GM19463 (cell line): Measurements from ENCODE around the gene LRWD1.
A peak's percentile ranks its signal among the peaks of the same experiment; 100 is the strongest.
"Not testable (repeated sequence)": the region's sequence is repeated elsewhere in the genome, so short reads cannot be mapped to it uniquely, and the experiment has no call there.

ENCODE experiments used
- ATAC-seq: cut with Tn5 transposase; IDR thresholded peaks from one replicate; pipeline ENCODE4 v1.9.1; 2021; ENCODE audit warnings: mild to moderate bottlenecking, moderate library complexity; ENCODE audit not compliant: unreplicated experiment

The LRWD1 gene

DNA sequence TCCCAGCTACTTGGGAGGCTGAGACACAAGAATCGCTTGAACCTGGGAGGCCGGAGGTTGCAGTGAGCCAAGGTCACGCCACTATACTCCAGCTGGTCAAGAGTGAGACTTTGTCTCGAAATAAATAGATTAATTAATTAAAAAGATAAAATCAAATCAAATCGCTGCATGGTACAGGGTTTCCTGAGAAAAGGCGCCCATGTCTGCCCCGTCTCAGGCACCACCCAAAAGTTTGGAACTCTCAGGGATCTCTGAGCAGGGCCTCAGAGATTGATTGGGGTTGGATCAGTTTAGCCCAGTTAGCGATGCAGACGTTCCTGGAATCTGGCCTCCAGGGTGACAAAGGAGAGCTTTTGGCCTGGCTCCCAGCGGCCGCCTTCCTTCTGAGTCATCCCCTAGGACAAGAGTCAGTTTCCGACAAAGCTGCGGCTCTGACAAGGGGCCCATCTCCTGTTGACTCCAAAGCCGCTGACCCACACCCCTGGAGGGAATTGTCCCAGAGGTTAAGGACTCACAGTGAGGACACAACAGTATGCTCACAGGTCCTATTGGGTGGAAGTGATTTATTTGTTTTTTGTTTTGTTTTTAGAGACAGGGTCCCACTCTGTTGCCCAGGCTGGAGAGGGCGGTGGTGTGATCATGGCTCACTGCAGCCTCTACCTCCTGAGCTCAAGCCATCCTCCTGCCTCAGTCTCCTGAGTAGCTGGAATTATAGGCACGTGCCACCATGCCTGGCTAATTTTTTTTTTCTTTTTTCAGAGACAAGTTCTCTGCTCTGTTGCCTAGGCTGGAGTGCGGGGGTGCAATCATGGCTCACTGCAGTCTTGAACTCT lies 24.6 kb upstream of the LRWD1 start:
- no peak for ATAC-seq

DNA sequence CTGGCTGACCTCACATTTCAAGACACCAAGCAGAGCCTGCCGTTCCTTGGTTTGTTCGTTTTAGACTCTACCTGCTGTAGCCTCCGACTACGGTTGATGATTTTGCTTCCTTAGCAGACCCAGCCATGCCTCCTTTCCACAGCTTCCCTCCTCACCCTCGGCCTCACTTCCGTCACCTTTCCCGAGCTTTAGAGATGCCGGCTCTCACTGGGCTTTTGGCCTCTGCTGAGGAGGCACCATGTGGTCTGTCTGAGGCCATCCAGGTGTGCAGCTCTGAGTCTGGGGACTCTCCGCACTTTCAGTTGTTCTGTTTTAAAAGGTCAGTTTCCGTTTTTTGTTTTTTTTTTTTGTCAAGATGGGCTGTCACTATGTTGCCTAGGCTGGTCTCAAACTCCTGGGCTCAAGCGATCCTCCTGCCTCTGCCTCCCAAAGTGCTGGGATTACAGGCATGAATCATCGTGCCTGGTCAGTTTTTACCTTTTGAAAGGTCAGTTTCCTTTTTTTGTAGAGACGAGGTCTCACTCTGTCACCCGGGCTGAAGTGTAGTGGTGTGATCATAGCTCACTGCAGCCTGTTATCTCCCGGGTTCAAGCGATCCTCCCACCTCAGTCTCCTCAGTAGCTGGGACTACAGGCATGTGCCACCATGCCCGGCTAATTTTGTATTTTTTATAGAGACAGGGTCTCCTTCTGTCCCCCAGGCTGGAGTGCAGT lies 19.7 kb upstream of the LRWD1 start:
- ATAC-seq = peak; percentile 43

DNA sequence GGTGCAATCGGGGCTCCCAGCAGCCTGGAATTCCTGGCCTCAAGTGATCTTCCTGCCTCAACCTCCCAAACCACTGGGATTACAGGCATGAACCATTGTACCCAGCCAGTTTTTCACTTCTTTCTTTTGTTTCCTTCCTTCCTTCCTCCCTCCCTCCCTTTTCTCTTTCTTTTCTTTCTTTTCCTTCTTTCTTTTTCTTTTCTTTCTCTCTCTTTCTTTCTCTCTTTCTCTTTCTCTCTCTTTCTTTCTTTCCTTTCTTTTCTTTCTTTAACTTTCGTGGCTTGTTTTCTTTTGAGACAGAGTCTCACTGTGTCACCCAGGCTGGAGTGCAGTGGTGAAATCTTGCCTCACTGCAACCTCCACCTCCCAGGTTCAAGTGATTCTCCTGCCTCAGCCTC lies 19.1 kb upstream of the LRWD1 start:
- no peak for ATAC-seq

DNA sequence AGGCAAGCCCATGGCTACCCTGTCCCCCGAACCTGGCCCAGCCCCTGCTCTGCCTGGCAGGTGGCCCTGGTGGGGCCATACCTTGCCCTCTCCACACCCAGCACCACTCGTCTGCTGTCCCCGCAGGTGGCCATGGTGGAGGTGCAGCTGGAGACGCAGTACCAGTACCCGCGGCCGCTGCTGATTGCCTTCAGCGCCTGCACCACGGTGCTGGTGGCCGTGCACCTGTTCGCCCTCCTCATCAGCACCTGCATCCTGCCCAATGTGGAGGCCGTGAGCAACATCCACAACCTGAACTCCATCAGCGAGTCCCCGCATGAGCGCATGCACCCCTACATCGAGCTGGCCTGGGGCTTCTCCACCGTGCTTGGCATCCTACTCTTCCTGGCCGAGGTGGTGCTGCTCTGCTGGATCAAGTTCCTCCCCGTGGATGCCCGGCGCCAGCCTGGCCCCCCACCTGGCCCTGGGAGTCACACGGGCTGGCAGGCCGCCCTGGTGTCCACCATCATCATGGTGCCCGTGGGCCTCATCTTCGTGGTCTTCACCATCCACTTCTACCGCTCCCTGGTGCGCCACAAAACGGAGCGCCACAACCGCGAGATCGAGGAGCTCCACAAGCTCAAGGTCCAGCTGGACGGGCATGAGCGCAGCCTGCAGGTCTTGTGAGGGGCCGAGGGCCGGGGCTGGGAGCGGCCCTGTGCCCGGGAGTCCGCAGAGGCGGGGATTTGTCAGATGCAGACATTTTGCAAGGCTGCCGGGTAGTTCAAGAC lies 18.2 kb upstream of the LRWD1 start:
- no peak for ATAC-seq

DNA sequence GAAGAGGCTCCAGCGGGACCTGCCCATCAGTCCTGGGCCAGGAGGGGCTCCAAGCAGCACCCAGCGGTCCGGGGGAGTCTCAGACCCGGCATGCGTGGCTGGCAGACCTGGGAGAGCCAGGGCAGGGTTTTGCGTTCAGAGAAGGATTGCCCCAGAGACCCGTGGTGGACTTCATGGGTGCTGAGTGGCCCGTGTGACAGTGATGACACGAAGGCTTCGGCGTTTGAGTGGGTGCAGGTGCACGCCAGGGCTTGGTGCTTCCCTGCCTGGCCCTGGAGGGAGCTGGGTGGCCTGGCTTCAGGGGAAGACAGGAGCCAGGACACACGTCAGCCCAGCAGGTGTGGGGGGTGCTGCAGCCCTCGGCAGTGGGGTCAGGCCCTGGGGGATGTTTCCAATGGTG lies 17.5 kb upstream of the LRWD1 start:
- ATAC-seq = no peak

DNA sequence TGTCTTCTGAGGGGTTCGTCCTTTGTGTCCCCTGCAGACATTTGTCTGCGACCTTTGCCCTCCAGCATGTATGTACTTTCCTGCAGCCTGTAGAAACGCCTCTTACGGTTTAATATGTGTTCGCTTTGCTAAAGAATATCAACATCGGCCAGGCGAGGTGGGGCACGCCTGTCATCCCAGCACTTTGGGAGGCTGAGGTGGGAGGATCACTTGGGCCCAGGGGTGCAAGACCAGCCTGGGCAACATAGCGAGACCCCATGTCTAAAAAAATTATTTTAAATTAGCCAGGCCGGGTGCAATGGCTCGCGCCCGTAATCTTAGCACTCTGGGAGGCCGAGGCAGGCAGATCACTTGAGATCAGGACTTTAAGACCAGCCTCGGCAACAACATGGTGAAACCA lies 15.6 kb upstream of the LRWD1 start:
- ATAC-seq = no peak

DNA sequence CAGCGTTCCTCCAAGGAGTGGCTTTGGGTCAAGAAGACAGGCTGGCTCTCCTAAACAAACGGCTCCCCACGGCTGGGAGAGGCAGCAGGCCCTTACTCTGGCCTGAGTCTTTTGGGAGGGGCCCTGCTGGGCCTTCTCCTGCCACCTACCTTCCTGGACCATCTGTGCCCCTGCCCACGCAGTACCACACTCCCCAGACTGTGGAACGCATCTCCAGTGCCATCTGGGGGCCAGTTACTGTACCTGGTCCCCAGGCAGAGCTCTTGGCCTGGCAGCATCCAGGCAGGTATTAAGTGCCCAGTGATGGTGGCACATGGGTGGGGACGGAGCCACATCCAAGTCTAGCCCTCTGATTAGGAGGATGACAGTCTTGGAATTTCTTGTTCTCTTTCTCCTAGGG lies 14.5 kb upstream of the LRWD1 start:
- peak; percentile 65 for ATAC-seq

DNA sequence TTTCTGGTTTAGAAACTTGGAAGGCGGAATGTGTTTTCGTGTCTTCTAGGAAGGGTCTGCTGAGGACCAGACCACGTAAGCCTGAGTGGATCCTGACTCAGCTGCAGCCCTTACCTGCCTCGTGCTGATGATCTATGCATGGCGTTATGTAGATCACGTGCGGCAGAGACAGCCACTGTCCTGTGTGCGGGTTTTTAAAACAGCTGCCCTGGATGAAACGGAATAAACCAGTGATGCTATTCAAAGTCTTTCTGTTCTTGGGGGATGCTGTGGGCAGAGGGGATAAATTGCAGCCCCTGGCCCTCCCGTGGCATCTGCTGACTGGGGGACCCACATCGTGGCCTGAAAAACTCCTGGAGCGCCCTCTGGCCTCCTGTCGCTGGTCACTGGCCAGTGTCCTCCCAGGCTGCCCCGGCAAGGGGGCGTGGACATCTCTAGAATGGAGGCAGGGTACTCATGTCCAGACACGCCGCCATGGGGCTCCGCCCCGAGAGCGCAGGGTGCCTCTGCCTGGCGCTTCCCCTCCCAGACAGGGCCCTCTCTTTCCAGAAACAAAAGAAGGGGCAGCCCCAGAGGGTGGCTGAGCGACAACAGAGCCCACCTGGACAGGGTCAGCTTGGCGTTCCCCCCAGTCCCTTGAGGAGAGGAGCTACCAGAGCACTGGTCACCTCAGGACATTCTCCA lies 13.3 kb upstream of the LRWD1 start:
- no peak for ATAC-seq

DNA sequence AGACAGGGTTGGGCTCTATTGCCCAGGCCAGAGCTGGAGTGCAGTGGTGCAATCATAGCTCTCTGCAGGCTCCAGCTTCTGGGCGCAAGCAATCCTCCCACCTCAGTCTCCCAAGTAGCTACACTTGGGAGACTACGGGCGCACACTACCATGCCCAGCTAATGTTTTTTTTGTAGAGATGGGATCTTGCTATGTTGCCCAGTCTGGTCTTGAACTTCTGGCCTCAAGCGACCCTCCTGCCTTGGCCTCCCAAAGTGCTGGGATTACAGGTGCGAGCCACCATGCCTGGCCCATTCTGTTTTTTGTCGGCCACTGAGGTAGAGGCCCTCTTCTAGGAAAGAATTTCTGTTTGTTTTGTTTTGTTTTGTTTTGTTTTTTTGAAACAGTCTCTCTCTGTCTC lies 12.3 kb upstream of the LRWD1 start:
- no peak for ATAC-seq

DNA sequence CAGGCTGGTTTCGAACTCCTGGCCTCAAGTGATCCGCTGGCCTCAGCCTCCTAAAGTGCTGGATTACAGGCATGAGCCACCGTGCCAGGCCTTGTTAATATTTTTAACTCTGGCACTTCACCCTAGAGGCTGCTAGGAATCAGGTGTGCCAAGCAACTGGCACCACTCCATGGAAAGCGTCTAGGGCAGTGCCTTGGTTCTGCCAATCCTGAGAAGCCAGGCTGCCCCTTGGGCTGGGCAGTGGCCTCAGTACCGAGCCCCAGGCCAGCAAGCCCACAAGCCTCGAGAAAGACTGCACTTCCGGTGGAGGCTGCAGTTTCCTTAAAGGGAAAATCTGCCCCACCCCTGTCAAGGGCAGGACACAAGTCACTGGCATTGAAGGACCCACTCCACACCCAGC lies 11.5 kb upstream of the LRWD1 start:
- ATAC-seq = no peak

DNA sequence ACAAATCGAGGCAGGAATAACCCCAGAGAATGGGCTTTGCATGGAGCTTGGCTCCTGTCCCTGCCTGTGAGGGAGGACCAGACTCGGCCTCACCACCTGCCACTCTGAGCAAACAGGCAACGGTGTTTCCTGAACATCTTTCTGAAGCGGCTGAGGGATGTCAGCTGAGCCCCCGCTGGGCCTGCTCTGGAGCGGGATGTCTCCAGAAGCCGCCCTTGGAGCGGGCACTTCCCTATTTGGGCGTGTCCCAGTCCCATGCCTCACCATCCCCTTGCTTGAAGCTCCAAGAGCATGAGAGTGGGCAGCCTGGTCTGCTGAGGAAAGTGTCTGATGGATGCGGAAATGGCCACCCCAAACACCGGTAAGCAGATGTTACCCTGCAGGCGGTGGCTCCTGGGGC lies 10.3 kb upstream of the LRWD1 start:
- ATAC-seq = no peak

DNA sequence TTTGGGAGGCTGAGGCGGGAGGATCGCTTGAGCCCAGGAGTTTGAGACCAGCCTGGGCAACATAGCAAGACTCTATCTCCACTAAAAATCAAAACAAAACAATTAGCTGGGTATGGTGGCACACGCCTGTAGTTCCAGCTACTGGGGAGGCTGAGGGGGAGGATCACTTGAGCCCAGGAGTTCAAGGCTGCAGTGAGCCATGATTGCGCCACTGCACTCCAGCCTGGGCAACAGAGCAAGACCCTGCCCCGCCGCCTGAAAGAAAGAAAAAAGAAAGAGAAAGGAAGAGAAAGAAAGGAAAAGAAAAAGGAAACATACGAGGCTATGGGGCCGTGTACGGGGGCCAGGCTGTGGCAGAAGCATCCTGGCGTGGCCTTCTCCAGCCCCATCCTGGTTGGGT lies 9.9 kb upstream of the LRWD1 start:
- ATAC-seq = not testable (repeated sequence)

DNA sequence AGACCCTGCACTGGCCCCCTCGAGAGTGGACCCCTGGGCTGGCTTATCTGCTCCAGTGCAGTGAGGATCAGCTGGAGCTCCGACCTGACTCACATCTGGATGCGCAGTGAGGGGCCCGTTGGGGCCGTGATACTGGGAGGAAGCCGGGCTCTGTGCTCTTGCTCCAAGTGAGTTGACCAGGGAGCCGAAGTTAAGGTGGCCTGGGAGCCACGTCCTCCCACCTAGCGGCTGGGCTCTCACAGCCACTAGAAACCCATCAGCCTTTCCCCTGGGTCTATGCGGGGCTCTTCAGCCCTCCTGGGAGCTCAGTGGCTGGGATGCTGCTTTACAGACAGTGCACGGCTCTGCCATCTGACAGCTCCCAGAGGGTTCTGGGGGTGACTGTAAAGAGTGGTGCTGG lies 9.2 kb upstream of the LRWD1 start:
- no peak for ATAC-seq

DNA sequence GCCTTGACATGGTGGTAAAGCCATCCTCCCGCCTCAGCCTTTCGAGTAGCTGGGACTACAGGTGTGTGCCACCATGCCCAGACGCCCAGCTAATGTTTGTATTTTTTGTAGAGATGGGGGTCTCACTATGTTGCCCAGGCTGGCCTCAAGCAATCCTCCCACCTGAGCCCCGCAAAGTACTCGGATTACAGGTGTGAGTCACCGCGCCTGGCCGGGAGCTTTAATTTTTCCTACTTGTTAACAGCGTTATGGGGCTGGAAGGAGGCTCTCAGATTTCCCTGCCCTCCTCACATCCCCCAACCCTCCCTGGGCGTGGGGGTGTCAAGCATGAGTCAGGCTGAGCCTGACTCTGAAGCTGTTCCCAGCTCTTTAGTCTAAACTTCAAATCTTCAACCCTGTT lies 8.5 kb upstream of the LRWD1 start:
- ATAC-seq = no peak

DNA sequence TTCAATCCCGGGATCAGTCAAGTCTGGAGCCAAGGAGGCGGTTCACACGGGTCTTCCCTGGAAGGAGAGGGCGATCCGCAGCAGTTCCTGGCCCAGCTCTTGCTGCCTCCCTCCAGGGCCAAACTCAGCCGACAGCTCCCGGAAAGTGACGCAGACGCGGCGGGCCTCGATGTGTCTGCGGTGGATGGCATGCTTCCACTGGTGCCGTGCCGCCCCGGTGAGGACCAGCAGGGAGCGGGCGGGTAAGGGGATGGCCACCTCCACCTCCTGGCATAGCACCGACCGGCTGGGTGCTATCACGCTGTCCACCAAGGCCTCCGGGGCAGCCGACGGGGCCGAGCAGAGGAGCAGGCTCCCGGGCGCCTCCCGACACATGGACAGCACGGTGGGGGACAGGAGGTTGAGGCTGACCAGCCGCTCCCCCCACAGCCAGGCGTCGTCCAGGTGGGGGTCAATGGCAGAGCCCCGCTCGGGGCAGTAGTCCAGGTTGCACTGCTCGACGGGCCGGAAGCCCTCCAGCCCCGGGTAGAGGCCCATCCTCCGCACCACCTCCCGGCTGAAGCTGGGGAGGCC lies 7.3 kb upstream of the LRWD1 start:
- ATAC-seq = no peak

DNA sequence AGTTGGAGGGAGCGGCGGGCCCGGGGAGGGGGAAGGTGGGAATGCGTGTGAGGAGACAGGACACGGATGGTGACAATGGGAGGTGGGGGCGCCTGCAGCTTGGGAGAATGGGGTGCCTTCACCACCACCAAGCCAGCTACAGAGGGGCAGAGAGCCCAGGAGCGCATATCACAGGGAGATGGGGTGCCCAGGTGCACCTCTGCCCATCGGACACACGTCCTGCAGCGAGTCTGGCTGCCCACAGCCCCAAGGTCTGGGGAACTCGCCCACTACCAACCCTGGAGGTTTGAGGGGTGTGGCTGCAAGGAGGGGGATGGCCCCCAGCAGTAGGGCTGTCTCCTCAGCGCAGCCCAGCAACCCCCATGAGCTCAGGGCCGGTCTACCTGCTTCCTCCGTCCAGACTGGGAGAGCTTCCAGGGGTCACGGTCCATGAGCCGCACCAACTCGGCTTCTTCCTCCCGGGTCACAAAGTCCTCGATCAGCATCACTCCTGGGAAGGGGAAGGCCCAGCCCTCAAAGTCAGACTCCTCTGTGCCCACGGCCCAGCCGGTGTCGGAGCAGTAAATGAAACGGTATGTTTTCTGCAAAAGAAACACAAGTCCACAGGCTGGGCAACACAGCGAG lies 5.5 kb upstream of the LRWD1 start:
- no peak for ATAC-seq

DNA sequence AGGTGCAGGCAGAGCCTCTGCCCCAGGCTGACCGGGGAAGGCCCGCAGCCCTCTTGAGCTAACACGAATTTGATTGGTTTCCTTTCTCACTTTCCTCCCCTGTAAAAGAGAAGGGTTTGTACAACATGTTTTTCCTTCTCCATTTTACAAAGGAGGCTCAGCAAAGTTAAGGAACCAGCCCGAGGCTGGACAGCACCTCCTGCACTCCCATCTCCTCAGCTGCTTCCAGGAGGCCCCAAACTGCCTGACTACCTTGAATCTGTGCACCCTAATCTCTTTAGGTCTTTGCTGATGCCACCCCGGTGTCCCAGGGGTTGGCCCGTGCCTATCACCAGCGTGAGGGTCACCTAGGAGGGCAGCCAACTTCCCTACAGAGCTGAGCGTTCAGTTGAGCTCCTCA lies 4.3 kb upstream of the LRWD1 start:
- no peak for ATAC-seq

DNA sequence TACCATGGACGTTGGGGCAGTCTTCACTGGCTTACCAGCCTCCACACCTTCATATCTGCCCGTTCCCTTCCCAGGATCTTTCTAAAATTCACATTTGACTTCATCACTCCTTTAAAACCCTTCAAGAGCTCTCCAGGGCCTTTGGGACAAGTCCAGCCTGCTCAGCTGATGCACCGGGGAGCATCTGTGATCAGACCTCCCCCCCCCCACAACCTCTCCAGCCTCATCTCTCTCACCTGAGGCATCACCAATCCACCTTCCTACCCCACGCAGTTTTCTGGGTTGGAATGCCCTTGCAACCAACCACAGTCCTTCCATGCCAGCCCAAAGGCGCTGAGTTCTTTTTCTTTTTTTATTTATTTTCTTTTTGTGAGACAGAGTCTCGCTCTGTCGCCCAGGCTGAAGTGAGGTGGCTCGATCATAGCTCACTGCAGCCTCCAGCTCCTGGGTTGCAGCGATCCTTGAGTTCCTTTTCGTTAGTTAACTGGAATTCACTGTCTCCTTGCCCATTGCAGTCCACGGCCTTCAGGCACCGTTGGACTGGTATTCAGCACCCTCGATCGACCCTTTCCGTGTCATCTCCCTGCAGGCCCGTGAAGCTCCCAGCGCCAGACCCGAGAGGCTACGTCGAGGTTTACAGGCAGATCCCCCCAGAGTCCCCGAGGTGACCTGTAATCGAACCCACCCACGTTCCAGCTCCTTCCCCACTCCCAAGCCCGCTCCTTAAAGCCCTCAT lies 775 bp upstream of the LRWD1 start:
- no peak for ATAC-seq

DNA sequence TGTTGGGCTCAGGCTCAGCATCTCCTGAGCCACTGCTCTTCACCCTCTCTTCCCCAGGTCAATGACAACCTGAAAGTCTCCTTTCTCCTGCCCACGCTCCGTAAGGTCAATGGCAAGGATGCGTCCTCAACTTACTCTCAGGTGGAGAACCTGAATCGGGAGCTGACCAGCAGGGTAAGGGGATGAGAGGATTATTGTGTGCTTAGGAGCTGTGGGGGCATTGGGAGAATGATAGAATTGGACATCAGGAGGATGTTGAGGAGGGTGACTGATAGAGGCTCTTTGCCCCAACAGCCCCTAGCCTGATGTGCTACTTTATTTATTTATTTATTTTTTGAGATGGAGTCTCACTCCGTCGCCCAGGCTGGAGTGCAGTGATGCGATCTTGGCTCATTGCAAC lies 1.3 kb downstream of the LRWD1 start:
- no peak for ATAC-seq
